HEK293 (cell line): ENCODE results near the gene RGS11.
A peak's percentile ranks its signal among the peaks of the same experiment; 100 is the strongest.

Experiments
- CTCF ChIA-PET: fragments of 350-600 bp; formaldehyde crosslinking; extraction: SDS; loops from one replicate; lab custom pipeline; 2021; ENCODE audit warnings: antibody characterized with exemption; lab: Yijun Ruan, JAX
- POLR2A ChIA-PET: fragments of 300-600 bp; formaldehyde crosslinking; extraction: SDS; loops from one replicate; lab custom pipeline; 2020; ENCODE audit warnings: antibody characterized with exemption, inconsistent platforms; lab: Yijun Ruan, JAX
- H3K27ac ChIP-seq: fragments of 200-500 bp; sonication (Bioruptor generic); 2 replicates; pipeline ENCODE4 v1.5.1; 2014; ENCODE audit warnings: low read depth, low read length, control low read depth, inconsistent platforms; ENCODE audit errors: extremely low read depth
- H3K36me3 ChIP-seq, 2 experiments: fragments of 200-500 bp in 1 of 2; sonication (Bioruptor generic) in 1 of 2; 1 replicate in 1 of 2; 2 replicates in 1 of 2; pipeline ENCODE4 v1.5.1; 2014 to 2017; ENCODE audit warnings: inconsistent platforms in 2 of 2, low read length in 2 of 2; ENCODE audit not compliant: control insufficient read depth in 2 of 2, insufficient read depth in 1 of 2
- H3K4me1 ChIP-seq: fragments of 200-500 bp; sonication (Bioruptor generic); 2 replicates; pipeline ENCODE4 v1.5.1; 2014; ENCODE audit warnings: mild to moderate bottlenecking, low read length, inconsistent platforms; ENCODE audit not compliant: control insufficient read depth, insufficient read depth
- H3K4me3 ChIP-seq: 2 replicates; pipeline ENCODE4 v1.5.1; 2011; ENCODE audit warnings: low read depth, mild to moderate bottlenecking, control low read depth, low read length, moderate library complexity
- H3K9me3 ChIP-seq: fragments of 200-500 bp; sonication (Bioruptor generic); 2 replicates; pipeline ENCODE4 v1.5.1; 2014; ENCODE audit warnings: low read depth, low read length, inconsistent platforms; ENCODE audit not compliant: control insufficient read depth, insufficient read depth
- GLIS1 ChIP-seq: fragments of 450-650 bp; formaldehyde crosslinking; IDR thresholded peaks from 2 replicates; pipeline ENCODE4 v1.5.1; 2016; ENCODE audit warnings: missing biosample characterization, missing genetic modification characterization
- PRDM4 ChIP-seq: fragments of 450-650 bp; formaldehyde crosslinking; IDR thresholded peaks from 2 replicates; pipeline ENCODE4 v1.5.1; 2017; ENCODE audit warnings: missing biosample characterization, missing genetic modification characterization
- RBAK ChIP-seq: fragments of 450-650 bp; formaldehyde crosslinking; IDR thresholded peaks from 2 replicates; pipeline ENCODE4 v1.5.1; 2016; ENCODE audit warnings: missing biosample characterization, missing genetic modification characterization
- SP7 ChIP-seq: fragments of 450-650 bp; formaldehyde crosslinking; IDR thresholded peaks from 2 replicates; pipeline ENCODE4 v1.5.1; 2016; ENCODE audit warnings: missing biosample characterization, missing genetic modification characterization
- YY2 ChIP-seq: fragments of 450-650 bp; formaldehyde crosslinking; IDR thresholded peaks from 2 replicates; pipeline ENCODE4 v1.5.1; 2016; ENCODE audit warnings: missing biosample characterization, missing genetic modification characterization
- ZIC2 ChIP-seq: fragments of 450-650 bp; formaldehyde crosslinking; IDR thresholded peaks from 2 replicates; pipeline ENCODE4 v1.5.1; 2016; ENCODE audit warnings: missing biosample characterization, missing genetic modification characterization
- ZNF2 ChIP-seq: fragments of 450-650 bp; formaldehyde crosslinking; IDR thresholded peaks from 2 replicates; pipeline ENCODE4 v1.5.1; 2016; ENCODE audit warnings: missing biosample characterization, missing genetic modification characterization
- ZNF26 ChIP-seq: fragments of 450-650 bp; formaldehyde crosslinking; IDR thresholded peaks from 2 replicates; pipeline ENCODE4 v1.5.1; 2016; ENCODE audit warnings: missing biosample characterization, missing genetic modification characterization
- ZNF302 ChIP-seq: fragments of 450-650 bp; formaldehyde crosslinking; IDR thresholded peaks from 2 replicates; pipeline ENCODE4 v1.5.1; 2016; ENCODE audit warnings: missing biosample characterization, missing genetic modification characterization, low read depth
- ZNF513 ChIP-seq: fragments of 450-650 bp; IDR thresholded peaks from 2 replicates; pipeline ENCODE4 v1.5.1; 2018; ENCODE audit warnings: missing biosample characterization, missing genetic modification characterization
- ZNF596 ChIP-seq: fragments of 450-650 bp; IDR thresholded peaks from 2 replicates; pipeline ENCODE4 v1.5.0; 2018; ENCODE audit warnings: missing biosample characterization, mild to moderate bottlenecking, missing genetic modification characterization, moderate library complexity
- TF ChIP-seq, protein P1 (sequence below): fragments of 450-650 bp; formaldehyde crosslinking; IDR thresholded peaks from 2 replicates; pipeline ENCODE4 v1.5.1; 2016; ENCODE audit warnings: missing biosample characterization, missing genetic modification characterization, borderline replicate concordance

Gene RGS11

DNA sequence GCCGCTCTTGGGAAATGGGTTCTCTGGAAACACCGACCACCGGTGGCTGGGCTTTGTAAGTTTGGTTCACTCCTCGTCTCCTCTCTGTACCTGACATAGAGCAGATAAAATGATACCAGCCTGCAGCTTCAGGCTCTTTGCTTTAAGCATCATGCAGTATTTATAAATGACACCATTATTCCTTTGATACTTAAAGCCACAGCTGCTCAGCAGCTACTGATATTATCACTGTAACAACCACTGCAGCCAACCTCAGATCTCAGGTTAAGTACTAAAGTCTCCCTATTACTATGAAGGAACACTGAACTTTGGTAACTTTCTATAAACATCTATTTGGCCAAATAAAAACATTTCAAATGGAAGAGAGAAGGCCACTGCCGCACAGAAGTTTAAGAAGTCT lies 41.8 kb upstream of the RGS11 start (continued):
- TF ChIP-seq ZNF26 (tag by site-specific recombination) = no peak

DNA sequence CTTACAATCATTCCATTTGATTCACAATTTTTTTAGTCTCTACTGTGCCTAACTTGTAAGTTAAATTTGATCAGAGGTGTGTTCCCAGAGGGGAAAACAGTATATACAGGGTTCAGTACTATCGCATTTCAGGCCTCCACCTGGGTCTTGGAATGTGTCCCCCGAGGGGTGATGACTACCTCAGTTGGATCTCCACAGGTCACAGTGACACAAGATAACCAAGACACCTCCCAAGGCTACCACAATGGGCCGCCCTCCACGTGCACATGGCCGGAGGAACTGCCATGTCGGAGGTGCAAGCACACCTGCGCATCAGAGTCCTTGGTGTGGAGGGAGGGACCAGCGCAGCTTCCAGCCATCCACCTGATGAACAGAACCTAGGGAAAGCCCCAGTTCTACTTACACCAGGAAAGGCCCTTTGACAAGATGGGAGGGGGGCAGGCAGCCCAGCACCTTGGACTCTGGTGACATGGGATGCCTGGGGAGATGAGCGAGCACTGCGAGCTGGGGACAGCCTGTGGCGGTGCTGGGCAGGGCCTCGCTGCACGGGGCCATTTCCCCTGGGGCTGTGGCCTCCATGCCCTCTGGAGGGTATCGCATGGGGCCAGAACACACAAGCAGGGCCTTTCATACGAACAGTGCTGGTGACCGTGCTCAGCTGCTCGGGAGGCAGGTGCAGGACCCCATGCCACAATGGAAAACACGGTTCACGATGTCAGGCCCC lies 41.2 kb upstream of the RGS11 start:
- H3K9me3 ChIP-seq = no peaks in the 10 kb centered on the region
- CTCF ChIA-PET = no interaction called here
- POLR2A ChIA-PET = no interaction called here
- no peak for TF ChIP-seq YY2 (tag by site-specific recombination)
- no peak for TF ChIP-seq ZNF513 (tag by site-specific recombination)
- TF ChIP-seq RBAK (tag by site-specific recombination) = no peak
- TF ChIP-seq, protein P1, sequence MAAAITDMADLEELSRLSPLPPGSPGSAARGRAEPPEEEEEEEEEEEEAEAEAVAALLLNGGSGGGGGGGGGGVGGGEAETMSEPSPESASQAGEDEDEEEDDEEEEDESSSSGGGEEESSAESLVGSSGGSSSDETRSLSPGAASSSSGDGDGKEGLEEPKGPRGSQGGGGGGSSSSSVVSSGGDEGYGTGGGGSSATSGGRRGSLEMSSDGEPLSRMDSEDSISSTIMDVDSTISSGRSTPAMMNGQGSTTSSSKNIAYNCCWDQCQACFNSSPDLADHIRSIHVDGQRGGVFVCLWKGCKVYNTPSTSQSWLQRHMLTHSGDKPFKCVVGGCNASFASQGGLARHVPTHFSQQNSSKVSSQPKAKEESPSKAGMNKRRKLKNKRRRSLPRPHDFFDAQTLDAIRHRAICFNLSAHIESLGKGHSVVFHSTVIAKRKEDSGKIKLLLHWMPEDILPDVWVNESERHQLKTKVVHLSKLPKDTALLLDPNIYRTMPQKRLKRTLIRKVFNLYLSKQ (tag by site-specific recombination) = no peak
- TF ChIP-seq ZNF302 (tag by site-specific recombination) = no peak
- no peak for TF ChIP-seq ZNF2 (tag by site-specific recombination)
- 0 out of 2 replicates have a peak, but pooled peaks have one; percentile 24 for TF ChIP-seq ZIC2 (tag by site-specific recombination)
- no peak for TF ChIP-seq SP7 (tag by site-specific recombination)
- no peak for TF ChIP-seq ZNF26 (tag by site-specific recombination)
- no peak for TF ChIP-seq PRDM4 (tag by site-specific recombination)
- peak; percentile 48; the same call in 1 of the 2 replicates for TF ChIP-seq GLIS1 (tag by site-specific recombination)
- H3K4me3 ChIP-seq = no peak overlapping the region
- H3K36me3 ChIP-seq = peaks cover 0 to 54% of the 10 kb centered on the region in 2 experiments; a peak in 2 of 3 replicates
- no peaks in the 10 kb centered on the region for H3K4me1 ChIP-seq
- H3K27ac ChIP-seq = no peak overlapping the region

GRCh38 chr16:314795-315299 lies 39.1 kb upstream of the RGS11 start:
- Histone ChIP-seq H3K9me3 (no peaks in the 10 kb centered on the region), H3K27ac (no peak overlapping the region), H3K36me3 (peaks cover 0 to 60% of the 10 kb centered on the region in 2 experiments; a peak in 2 of 3 replicates), H3K4me3 (no peak overlapping the region), H3K4me1 (no peaks in the 10 kb centered on the region)
- no peak for TF ChIP-seq ZNF596 (tag by site-specific recombination)
- POLR2A ChIA-PET = no interaction called here
- CTCF ChIA-PET = interaction anchor here (0.7 to 1.4 kb wide), 2 partner anchors 79 to 222 kb away, joined by 3 read pairs; no protein-coding TSS in a partner anchor
